Kasumi-1 (cell line): ENCODE results near the gene GBP1.
A peak's percentile ranks its signal among the peaks of the same experiment; 100 is the strongest.
"Not testable (repeated sequence)": the region's sequence is repeated elsewhere in the genome, so short reads cannot be mapped to it uniquely, and the experiment has no call there.

ENCODE experiments used
- DNase-seq, 2 experiments: peaks; one replicate each; lab custom pipeline; 2025; lab: John Stamatoyannopoulos, UW

GBP1 gene

DNA sequence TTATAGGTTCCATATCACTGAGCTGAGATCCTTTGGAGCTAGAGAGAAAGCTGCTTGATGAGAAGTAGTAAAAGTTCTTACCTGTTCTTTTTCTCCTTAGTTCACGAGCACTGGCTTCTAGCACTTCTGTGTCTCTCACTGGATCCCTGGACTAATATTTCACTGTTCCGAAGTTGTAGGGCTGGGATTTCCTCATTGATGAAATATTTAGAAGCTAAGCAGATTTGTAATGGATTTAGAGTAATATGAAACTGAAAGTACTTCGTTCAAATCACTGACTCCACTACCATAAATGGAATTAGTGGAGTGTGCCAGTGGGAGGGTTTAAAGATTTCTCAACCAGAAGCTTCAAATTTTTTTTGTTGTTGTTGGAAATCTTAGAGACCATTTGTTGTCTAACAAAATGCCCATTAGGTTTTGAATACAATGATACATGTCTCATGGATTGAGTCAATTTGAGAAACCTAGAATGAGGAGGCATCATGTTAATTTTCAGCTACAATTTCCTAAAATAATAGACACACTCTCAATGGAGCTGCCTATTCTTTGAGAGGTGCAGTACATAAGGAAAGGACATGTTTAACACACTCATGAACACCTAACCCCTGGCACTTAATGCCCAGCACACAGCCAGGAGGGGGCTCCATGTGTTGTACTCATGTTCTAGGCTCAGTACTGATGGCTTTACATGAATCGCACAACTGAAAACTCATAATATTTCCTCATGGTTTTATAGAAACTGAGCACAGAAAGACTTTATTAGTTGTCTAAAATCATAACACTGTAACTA is at the start of gene GBP1:
TSS of gene GBP1 (minus strand) at position 130 of the 790 bp plus-strand sequence. CDS start 1,974 bp downstream, outside the sequence.
- DNase-seq: no peak

DNA sequence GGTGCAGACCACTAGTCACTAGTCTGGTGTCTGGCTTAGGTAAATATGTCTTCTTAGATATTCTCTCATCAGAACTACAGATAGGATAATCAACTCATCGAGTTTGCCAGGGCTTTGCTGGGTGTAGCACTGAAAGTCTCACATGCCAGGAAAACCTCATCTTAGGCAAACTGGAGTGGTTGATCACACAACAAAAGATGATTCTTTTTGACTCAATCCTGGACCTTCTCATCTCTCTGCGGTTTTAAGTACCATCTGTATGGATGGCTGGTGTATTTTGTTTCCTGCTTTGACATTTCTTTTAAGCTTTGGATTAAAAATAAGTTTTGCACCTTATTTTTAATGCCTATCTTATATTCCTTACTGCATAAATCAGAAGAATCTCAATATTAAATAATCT is 49.7 kb upstream of the GBP1 start:
- DNase-seq: no peak

DNA sequence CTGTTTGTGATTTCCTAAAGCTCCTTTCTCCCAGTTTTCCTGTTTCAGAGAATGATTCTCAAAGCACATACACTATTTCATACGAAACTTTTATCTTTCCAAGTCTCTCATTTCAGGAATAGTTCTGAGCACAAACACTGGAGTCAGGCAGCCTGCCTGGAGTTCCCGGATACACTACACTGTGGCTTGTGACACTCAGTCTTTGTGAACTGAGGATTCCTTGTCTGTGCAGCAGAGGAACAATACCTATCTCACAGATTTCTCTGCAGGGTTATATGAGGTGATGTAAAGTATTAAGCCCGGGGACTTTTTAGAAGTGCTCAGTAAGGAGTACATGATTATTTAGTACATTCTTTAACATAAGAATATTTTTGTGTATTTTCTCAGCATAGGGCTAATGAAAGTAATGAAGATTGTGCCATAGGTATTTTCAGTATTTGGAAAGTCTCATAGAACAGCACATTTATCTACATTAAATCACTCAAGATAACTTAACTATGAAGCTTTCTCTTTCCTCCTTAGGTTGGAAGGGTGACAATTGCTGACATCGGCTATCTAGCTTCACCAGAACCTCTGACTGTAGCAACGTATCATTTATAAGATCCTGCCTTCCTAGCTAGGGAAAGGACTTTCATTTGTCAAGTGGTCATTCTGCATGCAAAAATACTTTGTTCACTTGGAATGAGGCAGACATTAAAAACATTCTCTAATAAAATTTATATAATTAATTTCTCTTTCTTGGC is 48.0 kb upstream of the GBP1 start:
- DNase-seq: no peak

- DNase-seq: no peak
These were observed 39.7 kb upstream of the GBP1 start for GRCh38 chr1:89104687-89105086.

- no peak for DNase-seq
These were observed 39.1 kb upstream of the GBP1 start for GRCh38 chr1:89104147-89104546.

GRCh38 chr1:89102021-89102420 is 37.0 kb upstream of the GBP1 start:
- DNase-seq: no peak

- DNase-seq: no peak
These were observed 35.4 kb upstream of the GBP1 start for GRCh38 chr1:89100412-89100811.

DNA sequence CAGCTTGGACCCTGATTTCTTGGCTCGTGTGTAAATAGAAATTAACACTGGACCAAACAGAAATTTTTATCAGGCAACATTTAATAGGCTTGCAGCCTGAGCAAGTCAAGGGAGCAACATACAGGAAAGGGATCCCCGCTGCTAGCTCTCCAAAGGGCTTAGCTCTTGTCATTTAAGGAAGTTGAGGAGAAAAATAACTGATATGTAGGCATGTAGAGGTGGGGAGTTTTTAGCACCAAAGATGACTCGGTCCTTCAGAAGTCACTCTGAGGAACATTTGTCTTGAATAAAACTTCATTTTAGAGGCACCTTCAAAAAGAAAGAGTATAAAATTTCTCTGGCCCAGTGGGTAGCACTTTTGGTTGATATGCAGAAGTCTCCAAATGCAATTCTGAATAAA is 33.8 kb upstream of the GBP1 start:
- DNase-seq: peak; percentile 11 to 21

- no peak for DNase-seq
These were observed 30.7 kb upstream of the GBP1 start for GRCh38 chr1:89095737-89096136.

DNA sequence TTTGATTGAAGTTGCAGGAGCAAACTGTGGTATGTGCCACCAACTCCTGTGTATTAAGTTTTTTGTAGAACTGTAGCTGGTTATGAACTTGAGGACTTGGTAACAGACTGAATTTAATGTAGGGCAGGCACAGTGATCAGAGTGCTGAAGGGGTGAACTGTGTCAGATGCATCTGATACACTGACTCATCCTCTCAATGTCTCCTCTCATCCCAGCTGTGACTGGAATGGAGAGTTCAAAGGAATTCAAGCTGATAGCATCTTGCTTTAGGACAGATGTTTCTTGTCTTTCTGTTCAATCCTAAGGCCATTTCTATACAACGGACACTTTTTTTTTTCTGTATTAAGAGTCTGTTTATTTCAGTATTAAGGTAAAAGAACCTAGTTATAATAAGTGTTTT is 25.0 kb upstream of the GBP1 start:
- DNase-seq: no peak

DNA sequence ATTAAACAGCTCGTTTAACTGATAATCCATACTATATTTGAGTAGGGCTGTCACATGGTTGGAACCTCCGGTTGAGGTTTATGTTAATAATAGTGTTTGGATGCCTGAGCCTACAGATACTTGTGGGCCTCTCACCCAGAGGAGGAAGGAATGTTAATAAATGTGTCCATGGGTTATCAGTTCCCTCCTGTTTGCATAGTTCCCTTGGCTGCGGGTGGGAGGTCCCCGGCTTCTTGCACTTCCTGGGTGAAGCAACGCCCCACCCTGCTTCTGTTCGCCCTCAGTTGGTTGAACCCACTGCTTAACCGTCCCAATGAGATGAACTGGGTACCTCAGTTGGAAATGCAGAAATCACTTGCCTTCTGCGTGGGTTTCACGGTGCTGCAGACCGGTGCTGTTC is 23.6 kb upstream of the GBP1 start:
- no peak for DNase-seq

DNA sequence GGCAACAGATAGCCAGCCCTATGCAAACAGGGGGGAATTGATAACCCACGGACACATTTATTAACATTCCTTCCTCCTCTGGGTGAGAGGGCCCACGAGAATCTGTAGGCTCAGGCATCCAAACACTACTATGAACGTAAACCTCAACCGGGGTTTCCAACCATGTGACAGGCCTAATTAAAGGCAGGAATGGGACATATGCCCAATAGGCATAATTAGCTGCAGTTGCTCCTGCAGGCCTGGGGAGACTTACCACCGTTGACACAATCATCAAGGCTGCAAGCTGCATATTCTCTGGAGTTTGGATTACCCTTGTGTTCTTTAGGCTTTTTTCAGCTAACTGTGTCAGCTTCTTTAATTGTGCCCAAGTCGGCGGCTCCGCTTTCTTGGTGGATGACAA is 22.2 kb upstream of the GBP1 start:
- DNase-seq: no peak

DNA sequence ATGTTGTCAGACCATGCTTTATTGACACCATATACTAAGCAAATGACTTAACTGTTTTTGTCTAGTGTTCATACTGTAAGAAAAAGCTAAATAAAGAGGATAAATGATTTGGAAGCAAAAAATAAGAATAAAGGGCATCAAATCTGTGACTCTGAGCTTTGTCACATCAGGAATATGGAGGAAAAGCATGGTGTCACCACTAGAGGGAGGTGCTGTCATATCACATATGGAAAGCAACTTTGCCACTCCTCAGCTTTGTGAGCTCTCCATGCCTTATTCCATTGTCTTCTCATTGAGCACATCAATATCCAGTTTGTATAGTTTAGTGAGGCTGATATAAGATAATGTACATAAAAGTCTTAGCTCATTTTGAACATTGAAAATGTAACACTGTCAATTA is 20.8 kb upstream of the GBP1 start:
- peak; percentile 73 to 83 for DNase-seq

- no peak for DNase-seq
These were observed 16.0 kb upstream of the GBP1 start for GRCh38 chr1:89081005-89081404.

GRCh38 chr1:89080068-89080467 is 15.1 kb upstream of the GBP1 start:
- not testable (repeated sequence) for DNase-seq

DNA sequence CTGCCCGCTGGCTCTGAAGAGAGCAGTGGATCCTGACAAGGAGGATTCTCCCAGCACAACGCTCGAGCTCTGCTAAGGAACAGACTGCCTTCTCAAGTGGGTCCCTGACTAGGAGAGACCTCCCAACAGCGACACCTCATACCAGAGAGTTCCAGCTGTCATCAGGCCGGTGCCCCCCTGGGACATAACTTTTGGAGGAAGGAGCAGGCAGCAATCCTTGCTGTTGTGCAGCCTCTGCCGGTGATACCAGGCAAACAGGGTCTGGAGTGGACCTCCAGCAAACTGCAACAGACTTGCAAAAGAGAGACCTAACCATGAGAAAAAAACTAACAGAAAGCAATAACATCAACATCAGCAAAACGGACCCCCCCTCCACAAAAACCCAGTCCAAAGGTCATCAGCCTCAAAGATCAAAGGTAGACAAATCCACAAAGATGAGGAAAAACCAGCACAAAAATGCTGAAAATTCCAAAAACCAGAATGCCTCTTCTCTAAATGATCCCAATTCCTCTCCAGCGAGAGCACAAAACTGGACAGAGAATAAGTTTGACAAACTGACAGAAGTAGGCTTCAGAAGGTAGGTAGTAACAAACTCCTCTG is 7.6 kb upstream of the GBP1 start:
- DNase-seq: not testable (repeated sequence)

DNA sequence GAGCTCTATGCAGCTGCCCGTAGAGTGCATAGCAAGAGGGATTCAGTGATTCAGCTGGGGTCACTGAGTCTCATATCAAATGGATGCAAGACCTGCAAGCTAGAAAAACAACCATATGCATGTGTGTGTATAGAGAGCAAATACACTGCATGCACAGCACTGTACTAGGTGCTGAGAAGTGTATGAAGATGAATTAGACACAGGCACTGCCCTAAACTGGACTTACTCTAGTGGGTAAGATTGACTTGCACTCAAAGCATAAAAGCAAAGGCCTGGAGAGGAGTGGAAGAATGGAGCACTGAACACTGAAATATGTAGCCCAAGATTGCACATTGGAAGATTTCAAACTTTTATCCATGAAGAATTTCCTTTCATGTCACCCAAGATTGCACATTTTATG is 5.5 kb upstream of the GBP1 start:
- no peak for DNase-seq

DNA sequence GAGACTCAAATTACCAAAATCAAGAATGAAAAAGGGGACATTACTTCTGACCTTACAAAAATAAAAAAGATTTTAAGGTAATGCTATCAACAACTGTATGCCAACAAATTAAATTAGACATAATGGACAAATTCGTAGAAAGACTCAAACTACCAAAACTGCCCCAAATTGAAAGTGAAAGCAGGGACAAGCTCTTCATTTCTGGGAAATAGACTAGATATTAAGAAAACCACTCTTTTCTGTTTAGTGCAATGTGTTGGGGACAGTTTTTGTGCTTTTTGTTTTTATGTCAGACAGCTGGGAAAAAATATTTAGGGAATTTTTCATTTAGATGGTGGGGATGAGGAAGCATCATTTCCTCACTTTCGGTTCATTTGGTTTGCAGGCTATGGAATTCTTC is 4.9 kb upstream of the GBP1 start:
- no peak for DNase-seq

GRCh38 chr1:89068291-89068690 is 3.3 kb upstream of the GBP1 start:
- no peak for DNase-seq

GRCh38 chr1:89064632-89065031 is 376 bp downstream of the GBP1 start:
- DNase-seq: no peak

- DNase-seq: no peak
These were observed 1.9 kb downstream of the GBP1 start for GRCh38 chr1:89063094-89063493.

- no peak for DNase-seq
These were observed 4.9 kb downstream of the GBP1 start for GRCh38 chr1:89060091-89060490.

DNA sequence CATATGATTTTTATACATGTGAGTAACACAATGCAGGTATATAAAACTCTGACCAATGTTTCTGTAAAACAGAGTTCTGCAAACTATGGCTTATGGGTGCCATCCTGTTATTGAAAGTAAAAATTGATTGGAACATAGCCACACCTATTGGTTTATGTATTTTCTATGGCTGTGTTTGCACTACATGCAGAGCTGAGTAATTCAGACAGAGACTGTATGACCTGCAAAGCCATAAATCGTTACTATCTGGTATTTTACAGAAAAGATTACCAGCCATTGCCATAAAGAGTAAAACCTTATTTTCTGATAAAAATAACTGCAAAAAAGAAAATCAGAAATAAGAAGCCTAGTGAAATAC is 13.1 kb downstream of the GBP1 start:
- DNase-seq: no peak
